HG02970 (cell line): ENCODE results near the gene RAB34.

Experiments used
- ATAC-seq: cut with Tn5 transposase; IDR thresholded peaks from one replicate; pipeline ENCODE4 v1.9.1; 2021; ENCODE audit warnings: mild to moderate bottlenecking, moderate library complexity, moderate number of reproducible peaks; ENCODE audit not compliant: unreplicated experiment, low FRiP score

Gene RAB34

DNA sequence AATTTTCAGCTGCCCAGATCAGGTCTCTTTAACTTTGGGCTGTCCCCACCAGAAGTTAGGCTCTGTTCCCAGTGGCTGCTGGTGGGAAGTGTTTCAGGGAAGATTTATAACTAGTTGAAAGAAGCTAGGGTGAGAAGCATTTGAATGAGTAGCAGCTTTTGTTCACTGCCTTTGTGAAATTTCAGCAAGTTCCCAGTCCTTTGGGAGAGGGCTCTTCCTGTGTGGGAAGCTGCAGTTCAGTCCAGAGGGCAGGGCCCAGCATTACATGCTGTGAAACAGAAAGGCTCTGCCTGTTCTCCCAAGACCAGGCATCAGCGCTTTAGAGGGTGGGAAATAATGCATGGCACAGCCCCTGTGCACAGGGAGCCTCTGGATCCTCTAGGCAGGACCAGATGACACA is 23.8 kb downstream of the RAB34 start:
- ATAC-seq: no peak

DNA sequence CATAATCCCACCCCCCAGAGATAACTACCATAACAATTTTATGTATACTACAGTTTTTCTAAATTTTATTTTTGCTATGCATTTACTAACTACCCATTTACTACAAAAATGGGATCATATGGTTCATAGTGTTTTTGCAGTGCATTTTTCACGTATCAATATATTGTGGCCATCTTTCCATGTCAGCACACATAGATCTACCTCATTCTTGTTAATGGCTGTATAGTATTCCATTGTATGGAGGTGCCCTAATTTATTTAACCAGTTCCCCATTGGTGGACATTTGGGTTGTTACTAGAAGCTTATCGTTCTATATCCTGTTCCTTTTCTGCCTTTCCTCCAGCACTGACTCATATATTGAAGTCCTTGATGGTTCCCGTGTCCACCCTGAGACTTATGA is 28.7 kb downstream of the RAB34 start:
- ATAC-seq: no peak

DNA sequence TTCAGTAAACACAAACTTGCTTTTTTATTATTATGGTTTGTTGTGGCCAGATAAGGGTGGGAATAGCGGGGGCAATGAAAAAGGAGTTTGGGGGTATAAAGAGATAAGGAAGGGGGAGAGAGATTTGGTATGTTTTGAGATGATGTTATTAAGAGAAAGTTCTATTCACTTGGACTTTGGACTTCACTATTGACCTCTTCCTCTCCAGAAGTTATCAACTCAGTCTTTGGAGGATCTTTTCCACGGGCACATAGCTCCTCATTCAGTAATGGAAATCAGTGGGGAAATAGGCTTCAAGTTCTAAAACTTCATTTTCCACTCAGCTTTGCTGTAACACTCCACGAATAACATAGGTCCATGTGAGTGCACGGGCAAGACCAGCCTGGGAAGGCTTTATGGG is 29.2 kb downstream of the RAB34 start:
- no peak for ATAC-seq

DNA sequence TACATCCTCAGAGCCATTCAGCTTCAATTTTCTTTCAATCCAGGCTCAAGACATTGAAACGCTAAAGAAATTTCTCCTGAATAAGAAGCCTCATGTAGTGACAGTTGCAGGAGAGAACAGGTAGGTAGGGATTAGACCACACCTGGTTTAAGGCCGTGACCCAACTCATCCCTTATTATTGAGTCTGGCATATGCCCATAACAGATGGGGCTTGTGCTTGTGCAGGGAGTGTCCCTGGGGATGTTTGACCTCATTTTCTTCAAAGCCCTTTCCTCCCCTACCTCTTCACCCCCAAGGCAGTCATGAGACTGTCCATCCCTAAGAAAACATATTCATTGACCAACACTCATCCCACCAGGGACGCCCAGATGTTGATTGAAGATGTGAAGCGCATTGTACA is 31.4 kb downstream of the RAB34 start:
- ATAC-seq: no peak

DNA sequence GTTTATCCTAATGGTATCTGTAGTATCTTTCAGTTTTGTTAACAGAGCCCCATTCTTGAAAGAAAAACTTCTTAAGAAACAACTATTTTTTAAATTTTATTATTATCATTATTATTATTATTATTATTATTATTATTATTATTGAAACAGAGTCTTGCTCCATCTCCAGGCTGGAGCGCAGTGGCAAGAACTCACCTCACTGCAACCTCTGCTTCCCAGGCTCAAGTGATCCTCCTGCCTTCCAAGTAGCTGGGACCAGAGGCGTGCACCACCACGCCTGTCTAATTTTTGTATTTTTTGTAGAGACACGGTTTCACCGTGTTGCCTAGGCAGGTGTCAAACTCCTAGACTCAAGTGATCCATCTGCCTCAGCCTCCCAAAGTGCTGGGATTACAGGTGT is 32.3 kb downstream of the RAB34 start:
- no peak for ATAC-seq

DNA sequence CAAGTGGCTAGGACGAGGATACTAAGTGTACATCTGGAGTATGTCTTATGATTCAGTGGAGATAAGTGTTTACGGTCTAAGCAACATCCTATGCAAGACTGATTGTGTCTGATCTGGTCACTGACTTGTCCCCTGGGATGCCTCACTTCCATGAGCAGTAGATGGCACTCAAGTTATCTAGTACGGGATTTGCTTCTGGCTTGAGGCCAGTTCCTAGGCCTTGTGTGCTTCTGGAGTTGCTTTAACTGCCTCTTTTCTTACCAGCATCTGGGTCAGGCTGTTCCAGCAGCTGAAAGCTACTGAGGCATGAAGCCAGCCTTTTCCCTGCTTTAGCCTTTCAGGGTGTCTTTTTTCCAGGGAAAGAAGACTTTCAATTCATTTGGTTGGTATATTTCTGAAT is 32.7 kb downstream of the RAB34 start:
- ATAC-seq: no peak

DNA sequence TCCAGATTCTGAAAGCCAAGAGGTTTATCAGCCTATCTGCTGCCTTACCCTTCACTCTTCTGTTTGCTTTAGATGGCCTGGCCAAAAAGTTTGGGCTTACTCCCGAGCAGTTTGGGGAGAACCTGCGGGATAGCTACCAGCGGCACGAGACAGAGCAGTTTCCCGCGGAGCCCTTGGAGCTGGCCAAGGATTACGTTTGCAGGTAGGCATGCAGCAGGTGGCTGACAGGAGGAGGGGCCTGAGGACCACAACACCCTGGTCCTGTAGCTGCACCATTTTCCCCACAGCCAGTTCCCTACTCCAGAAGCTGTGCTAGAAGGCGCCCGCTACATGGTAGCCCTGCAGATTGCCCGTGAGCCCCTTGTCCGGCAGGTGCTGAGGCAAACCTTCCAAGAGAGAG is 35.0 kb downstream of the RAB34 start:
- no peak for ATAC-seq

DNA sequence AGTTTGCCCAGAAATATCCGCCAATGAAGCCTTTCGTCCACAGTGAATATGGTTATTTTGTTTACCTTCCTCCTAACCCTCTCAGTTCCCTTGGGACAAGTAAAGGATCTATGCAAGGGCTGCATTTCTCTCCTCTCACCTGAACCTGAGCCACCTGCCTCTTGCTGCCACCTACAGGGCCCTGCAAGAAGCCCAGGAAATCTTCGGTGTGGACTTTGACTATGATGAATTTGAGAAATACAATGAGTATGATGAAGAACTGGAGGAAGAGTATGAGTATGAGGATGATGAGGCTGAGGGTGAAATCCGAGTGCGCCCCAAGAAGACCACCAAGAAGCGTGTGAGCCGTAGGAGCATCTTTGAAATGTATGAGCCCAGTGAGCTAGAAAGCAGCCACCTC is 41.7 kb downstream of the RAB34 start:
- no peak for ATAC-seq

DNA sequence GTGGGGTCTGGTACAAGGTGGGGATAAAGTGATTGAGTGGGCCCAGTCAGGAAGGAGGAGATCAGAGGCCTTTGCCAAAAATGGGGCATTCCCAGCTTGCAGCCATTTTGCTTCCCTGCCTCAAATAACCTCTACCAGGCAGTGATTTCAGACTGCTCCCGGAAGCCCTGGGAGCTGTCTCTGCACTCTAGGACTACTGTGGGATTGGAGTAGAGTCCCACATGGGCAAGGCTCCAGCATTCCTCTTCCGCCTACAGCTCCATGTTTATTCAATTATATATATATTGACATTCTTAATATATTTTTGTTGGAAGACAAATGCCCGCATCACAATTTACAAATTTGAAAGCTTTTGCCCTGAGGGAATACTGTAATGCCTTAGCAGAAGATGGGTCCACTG is 42.2 kb downstream of the RAB34 start:
- ATAC-seq: no peak

DNA sequence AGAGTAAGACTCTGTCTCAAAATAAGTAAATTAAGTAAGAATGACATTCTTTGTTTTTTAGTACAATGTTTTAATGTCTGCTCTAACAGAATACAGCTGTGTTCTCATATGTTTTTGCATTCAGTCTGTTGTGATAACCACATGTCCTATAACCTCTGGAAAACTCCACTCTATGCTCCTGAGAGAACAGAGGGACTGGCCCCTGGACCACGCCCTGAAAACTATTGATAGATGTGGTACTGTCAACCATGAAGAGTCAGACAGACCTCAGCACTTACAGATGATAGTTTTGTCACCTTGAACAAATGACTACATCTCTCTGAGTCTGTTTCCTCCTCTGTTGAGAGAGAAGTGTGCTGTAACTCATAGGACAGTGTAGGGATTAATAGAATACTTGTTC is 47.8 kb downstream of the RAB34 start:
- ATAC-seq: no peak

DNA sequence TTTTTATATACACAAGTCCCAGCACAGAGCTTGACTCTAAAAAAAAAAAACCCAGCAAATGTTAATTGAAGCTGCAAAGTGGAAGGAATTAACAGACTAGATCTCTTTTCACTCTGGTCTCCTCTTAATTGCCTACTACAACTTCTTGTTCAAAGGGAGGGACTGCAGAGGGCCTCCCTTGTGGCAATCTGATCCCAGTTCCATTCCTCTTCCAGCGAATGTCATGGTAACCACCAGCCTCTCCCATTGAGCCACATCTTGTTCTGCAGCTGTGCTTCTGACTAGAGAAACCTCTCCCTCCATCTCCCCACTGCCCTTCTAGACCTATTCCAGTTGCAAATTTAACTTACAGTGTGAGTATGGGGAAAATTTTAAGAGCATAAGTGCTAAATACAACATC is 49.8 kb downstream of the RAB34 start:
- no peak for ATAC-seq

DNA sequence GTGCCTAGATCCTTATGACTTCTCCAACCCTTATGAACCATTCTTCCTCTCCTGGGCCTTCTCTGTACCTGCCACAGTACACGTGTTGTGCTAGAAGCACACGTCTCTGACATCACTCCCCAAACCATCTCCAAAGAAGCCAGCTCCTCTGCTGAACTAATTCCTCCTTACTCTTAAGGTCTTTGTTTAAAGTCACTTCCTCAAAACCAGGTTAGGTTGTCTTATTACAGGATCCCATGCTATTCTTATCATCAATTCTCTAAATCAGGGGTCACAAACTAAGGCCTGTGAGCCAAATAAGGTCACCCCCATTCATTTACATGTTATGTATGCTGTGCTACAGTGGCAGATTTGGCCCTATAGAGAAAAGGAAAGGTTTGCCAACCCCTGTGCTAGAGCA is 51.7 kb downstream of the RAB34 start:
- no peak for ATAC-seq
